CD14-positive monocyte (primary cell): ENCODE results near the gene FMR1NB. TPM values are rescaled to one million over a fixed set of nuclear protein-coding genes. Genes with fewer than 3 reads are reported as not detected.

Source experiments
- DNase-seq, 3 donors: peaks; one replicate each; pipeline ENCODE4 v3.0.0-alpha.2; 2011 to 2022
- H2AFZ ChIP-seq: 2 replicates; pipeline ENCODE4 v1.6.0; 2012; ENCODE audit warnings: mild to moderate bottlenecking, low read depth, low read length, inconsistent platforms; ENCODE audit not compliant: insufficient read depth, poor library complexity, severe bottlenecking
- H3K27ac ChIP-seq, 2 donors: 1 replicate in 1 of 2; 2 replicates in 1 of 2; pipeline ENCODE4 v1.5.1; 2012 to 2013; ENCODE audit warnings: low read length in 2 of 2, control low read depth in 1 of 2, inconsistent platforms in 1 of 2, low read depth in 1 of 2, mild to moderate bottlenecking in 1 of 2
- H3K27me3 ChIP-seq, 2 donors: one replicate each; pipeline versions ENCODE4 v1.6.0 to v1.6.1; 2011 to 2013; ENCODE audit warnings: low read length in 2 of 2; ENCODE audit not compliant: control insufficient read depth in 2 of 2, insufficient read depth in 2 of 2
- H3K36me3 ChIP-seq, 2 donors: replicated peaks in 1 of 2; 1 replicate in 1 of 2; 2 replicates in 1 of 2; pipeline versions ENCODE4 v1.5.1 to v1.6.1; 2012 to 2013; ENCODE audit warnings: low read length in 2 of 2, control low read depth in 1 of 2, inconsistent platforms in 1 of 2, mild to moderate bottlenecking in 1 of 2; ENCODE audit not compliant: insufficient read depth in 2 of 2, control insufficient read depth in 1 of 2
- H3K4me1 ChIP-seq, 2 donors: 1 replicate in 1 of 2; 2 replicates in 1 of 2; pipeline versions ENCODE4 v1.5.1 to v1.6.1; 2012 to 2013; ENCODE audit warnings: low read length in 2 of 2, control low read depth in 1 of 2, inconsistent platforms in 1 of 2, mild to moderate bottlenecking in 1 of 2, moderate library complexity in 1 of 2; ENCODE audit not compliant: insufficient read depth in 2 of 2, control insufficient read depth in 1 of 2
- H3K4me2 ChIP-seq: replicated peaks from 2 replicates; pipeline ENCODE3; 2012; ENCODE audit warnings: low read length, moderate library complexity, mild to moderate bottlenecking; ENCODE audit not compliant: poor library complexity, severe bottlenecking; ENCODE audit errors: extremely low read depth
- H3K4me3 ChIP-seq, 3 experiments: fragments of 200-600 bp in 1 of 3; sonication (generic) in 1 of 3; replicated peaks in 1 of 3; 1 replicate in 2 of 3; 2 replicates in 1 of 3; pipeline ENCODE4 v1.5.1; 2011 to 2013; ENCODE audit warnings: low read length in 3 of 3, mild to moderate bottlenecking in 3 of 3, control low read depth in 2 of 3, low read depth in 2 of 3, inconsistent platforms in 1 of 3, moderate library complexity in 1 of 3
- H3K79me2 ChIP-seq: 2 replicates; pipeline ENCODE4 v1.6.0; 2012; ENCODE audit warnings: mild to moderate bottlenecking, control low read depth, inconsistent platforms, low read length, moderate library complexity; ENCODE audit not compliant: insufficient read depth
- H3K9ac ChIP-seq: 2 replicates; pipeline ENCODE4 v1.6.0; 2017; ENCODE audit warnings: low read length, mild to moderate bottlenecking; ENCODE audit not compliant: insufficient read depth, poor library complexity, severe bottlenecking
- H3K9me3 ChIP-seq, 2 donors: replicated peaks in 1 of 2; 1 replicate in 1 of 2; 2 replicates in 1 of 2; pipeline versions ENCODE4 v1.5.1 to v1.6.1; 2012 to 2013; ENCODE audit warnings: low read length in 2 of 2, control low read depth in 1 of 2; ENCODE audit not compliant: control insufficient read depth in 1 of 2, insufficient read depth in 1 of 2
- H4K20me1 ChIP-seq: 2 replicates; pipeline ENCODE4 v1.6.0; 2012; ENCODE audit warnings: mild to moderate bottlenecking, low read length, control low read depth, moderate library complexity; ENCODE audit not compliant: insufficient read depth
- H3K27ac Mint-ChIP-seq, 7 donors: one replicate each; pipeline ENCODE4 v1.8.0; 2020; ENCODE audit warnings: mild to moderate bottlenecking in 7 of 7, mixed read lengths in 7 of 7, moderate library complexity in 6 of 7, inconsistent platforms in 2 of 7
- H3K27me3 Mint-ChIP-seq, 3 donors: one replicate each; pipeline ENCODE4 v1.8.0; 2021 to 2022; ENCODE audit warnings: low read depth in 3 of 3, mild to moderate bottlenecking in 3 of 3, mixed read lengths in 3 of 3, moderate library complexity in 3 of 3, inconsistent platforms in 1 of 3
- H3K36me3 Mint-ChIP-seq, 2 donors: one replicate each; pipeline ENCODE4 v1.8.0; 2020; ENCODE audit warnings: mixed read lengths in 2 of 2, inconsistent platforms in 1 of 2, mild to moderate bottlenecking in 1 of 2
- H3K4me1 Mint-ChIP-seq: one replicate; pipeline ENCODE4 v1.8.0; 2020; ENCODE audit warnings: mild to moderate bottlenecking, mixed read lengths
- H3K4me3 Mint-ChIP-seq, 2 donors: one replicate each; pipeline ENCODE4 v1.8.0; 2020; ENCODE audit warnings: mild to moderate bottlenecking in 2 of 2, mixed read lengths in 2 of 2, moderate library complexity in 1 of 2
- H3K9me3 Mint-ChIP-seq, 7 donors: one replicate each; pipeline ENCODE4 v1.8.0; 2020 to 2022; ENCODE audit warnings: mixed read lengths in 7 of 7, mild to moderate bottlenecking in 6 of 7, moderate library complexity in 6 of 7, inconsistent platforms in 2 of 7
- CTCF ChIP-seq: fragments of 200-600 bp; IDR thresholded peaks from one replicate; pipeline ENCODE4 v1.8.0; 2022; ENCODE audit warnings: antibody characterized with exemption, mild to moderate bottlenecking
- WGBS: methylation state at CpG from one replicate; pipeline ENCODE4 v1.1.5; 2013; ENCODE audit warnings: missing lambda C conversion rate; ENCODE audit not compliant: insufficient coverage; 5-methylcytosine and 5-hydroxymethylcytosine counted together
- intact Hi-C, 2 donors: fragments of 100-400 bp; cut with micrococcal nuclease; formaldehyde crosslinking; loops; one replicate each; pipeline versions ENCODE4 v1.15.0 to v1.15.1; 2023
- polyA plus RNA-seq, 3 donors: library from polyadenylated mRNA; depleted of rRNA in 1 of 3; unstranded in 2 of 3; stranded (reverse) in 1 of 3; fragments of 300-500 nt in 2 of 3; fragments of >200 nt in 1 of 3; fragmentation: Illumina TruSeq in 2 of 3; gene quantifications; 1 replicate in 2 of 3; 2 replicates in 1 of 3; pipeline ENCODE4 v1.2.3, GENCODE V29; 2012 to 2021

Gene FMR1NB
- polyA plus RNA-seq, 3 donors = not detected

GRCh38 chrX:148067285-148067684 is 86.1 kb downstream of the FMR1NB start:
- no peak overlapping the region for H3K27ac ChIP-seq
- no peak overlapping the region for H3K4me2 ChIP-seq
- no peaks in the 10 kb centered on the region for H4K20me1 ChIP-seq
- no peak overlapping the region for H3K4me3 ChIP-seq
- H3K4me1 Mint-ChIP-seq = peaks cover 10% of the 10 kb centered on the region
- H3K9me3 ChIP-seq = no peaks in the 10 kb centered on the region
- H3K9ac ChIP-seq = no peak overlapping the region
- no peak overlapping the region for H3K4me3 Mint-ChIP-seq
- H3K4me1 ChIP-seq = peaks cover 5 to 11% of the 10 kb centered on the region in 2 donors
- TF ChIP-seq CTCF = no peak
- H3K27ac Mint-ChIP-seq = no peak overlapping the region
- peaks cover 0 to 3% (median 2%) of the 10 kb centered on the region in 3 donors for H3K27me3 Mint-ChIP-seq
- H3K27me3 ChIP-seq = no peaks in the 10 kb centered on the region
- no CpG with 5 or more reads among the region's 2 CpGs for WGBS
- H3K36me3 ChIP-seq = no peaks in the 10 kb centered on the region
- no peaks in the 10 kb centered on the region for H3K79me2 ChIP-seq
- intact Hi-C loops = no loop called here
- H3K36me3 Mint-ChIP-seq = no peaks in the 10 kb centered on the region
- DNase-seq = no peak
- H2AFZ ChIP-seq = no peak overlapping the region
- peaks cover 0 to 15% (median 11%) of the 10 kb centered on the region in 7 donors for H3K9me3 Mint-ChIP-seq

GRCh38 chrX:148069759-148070503 is 88.8 kb downstream of the FMR1NB start:
- H3K4me3 ChIP-seq = no peak overlapping the region
- H3K27me3 ChIP-seq = no peaks in the 10 kb centered on the region
- no peak overlapping the region for H2AFZ ChIP-seq
- peak overlapping the region in 1 of 2 donors; percentile 51 for H3K4me3 Mint-ChIP-seq
- no peaks in the 10 kb centered on the region for H3K9me3 ChIP-seq
- intact Hi-C loops = no loop called here
- no CpG with 5 or more reads among the region's 6 CpGs for WGBS
- peak; percentile 7 to 36 (median 21) for DNase-seq
- H3K27ac ChIP-seq = no peak overlapping the region
- H3K27me3 Mint-ChIP-seq = peaks cover 0 to 3% (median 2%) of the 10 kb centered on the region in 3 donors
- no peaks in the 10 kb centered on the region for H3K79me2 ChIP-seq
- no peak for TF ChIP-seq CTCF
- peak overlapping the region in 3 of 7 donors; percentile 2 to 76 (median 36) for H3K27ac Mint-ChIP-seq
- no peaks in the 10 kb centered on the region for H3K36me3 ChIP-seq
- no peaks in the 10 kb centered on the region for H4K20me1 ChIP-seq
- no peak overlapping the region for H3K9ac ChIP-seq
- H3K4me2 ChIP-seq = no peak overlapping the region
- no peaks in the 10 kb centered on the region for H3K36me3 Mint-ChIP-seq
- H3K4me1 ChIP-seq = peaks cover 5 to 11% of the 10 kb centered on the region in 2 donors
- H3K9me3 Mint-ChIP-seq = peaks cover 0 to 12% (median 10%) of the 10 kb centered on the region in 7 donors
- H3K4me1 Mint-ChIP-seq = peaks cover 10% of the 10 kb centered on the region
